CD14-positive monocyte (primary cell): ENCODE results near the gene POLR2L. TPM values are rescaled to one million over a fixed set of nuclear protein-coding genes. Genes with fewer than 3 reads are reported as not detected.

Source experiments
- DNase-seq, 3 donors: peaks; one replicate each; pipeline ENCODE4 v3.0.0-alpha.2; 2011 to 2022
- H2AFZ ChIP-seq: 2 replicates; pipeline ENCODE4 v1.6.0; 2012; ENCODE audit warnings: mild to moderate bottlenecking, low read depth, low read length, inconsistent platforms; ENCODE audit not compliant: insufficient read depth, poor library complexity, severe bottlenecking
- H3K27ac ChIP-seq, 2 donors: 1 replicate in 1 of 2; 2 replicates in 1 of 2; pipeline ENCODE4 v1.5.1; 2012 to 2013; ENCODE audit warnings: low read length in 2 of 2, control low read depth in 1 of 2, inconsistent platforms in 1 of 2, low read depth in 1 of 2, mild to moderate bottlenecking in 1 of 2
- H3K27me3 ChIP-seq, 2 donors: one replicate each; pipeline versions ENCODE4 v1.6.0 to v1.6.1; 2011 to 2013; ENCODE audit warnings: low read length in 2 of 2; ENCODE audit not compliant: control insufficient read depth in 2 of 2, insufficient read depth in 2 of 2
- H3K36me3 ChIP-seq, 2 donors: replicated peaks in 1 of 2; 1 replicate in 1 of 2; 2 replicates in 1 of 2; pipeline versions ENCODE4 v1.5.1 to v1.6.1; 2012 to 2013; ENCODE audit warnings: low read length in 2 of 2, control low read depth in 1 of 2, inconsistent platforms in 1 of 2, mild to moderate bottlenecking in 1 of 2; ENCODE audit not compliant: insufficient read depth in 2 of 2, control insufficient read depth in 1 of 2
- H3K4me1 ChIP-seq, 2 donors: 1 replicate in 1 of 2; 2 replicates in 1 of 2; pipeline versions ENCODE4 v1.5.1 to v1.6.1; 2012 to 2013; ENCODE audit warnings: low read length in 2 of 2, control low read depth in 1 of 2, inconsistent platforms in 1 of 2, mild to moderate bottlenecking in 1 of 2, moderate library complexity in 1 of 2; ENCODE audit not compliant: insufficient read depth in 2 of 2, control insufficient read depth in 1 of 2
- H3K4me2 ChIP-seq: replicated peaks from 2 replicates; pipeline ENCODE3; 2012; ENCODE audit warnings: low read length, moderate library complexity, mild to moderate bottlenecking; ENCODE audit not compliant: poor library complexity, severe bottlenecking; ENCODE audit errors: extremely low read depth
- H3K4me3 ChIP-seq, 3 experiments: fragments of 200-600 bp in 1 of 3; sonication (generic) in 1 of 3; replicated peaks in 1 of 3; 1 replicate in 2 of 3; 2 replicates in 1 of 3; pipeline ENCODE4 v1.5.1; 2011 to 2013; ENCODE audit warnings: low read length in 3 of 3, mild to moderate bottlenecking in 3 of 3, control low read depth in 2 of 3, low read depth in 2 of 3, inconsistent platforms in 1 of 3, moderate library complexity in 1 of 3
- H3K79me2 ChIP-seq: 2 replicates; pipeline ENCODE4 v1.6.0; 2012; ENCODE audit warnings: mild to moderate bottlenecking, control low read depth, inconsistent platforms, low read length, moderate library complexity; ENCODE audit not compliant: insufficient read depth
- H3K9ac ChIP-seq: 2 replicates; pipeline ENCODE4 v1.6.0; 2017; ENCODE audit warnings: low read length, mild to moderate bottlenecking; ENCODE audit not compliant: insufficient read depth, poor library complexity, severe bottlenecking
- H3K9me3 ChIP-seq, 2 donors: replicated peaks in 1 of 2; 1 replicate in 1 of 2; 2 replicates in 1 of 2; pipeline versions ENCODE4 v1.5.1 to v1.6.1; 2012 to 2013; ENCODE audit warnings: low read length in 2 of 2, control low read depth in 1 of 2; ENCODE audit not compliant: control insufficient read depth in 1 of 2, insufficient read depth in 1 of 2
- H4K20me1 ChIP-seq: 2 replicates; pipeline ENCODE4 v1.6.0; 2012; ENCODE audit warnings: mild to moderate bottlenecking, low read length, control low read depth, moderate library complexity; ENCODE audit not compliant: insufficient read depth
- H3K27ac Mint-ChIP-seq, 7 donors: one replicate each; pipeline ENCODE4 v1.8.0; 2020; ENCODE audit warnings: mild to moderate bottlenecking in 7 of 7, mixed read lengths in 7 of 7, moderate library complexity in 6 of 7, inconsistent platforms in 2 of 7
- H3K27me3 Mint-ChIP-seq, 3 donors: one replicate each; pipeline ENCODE4 v1.8.0; 2021 to 2022; ENCODE audit warnings: low read depth in 3 of 3, mild to moderate bottlenecking in 3 of 3, mixed read lengths in 3 of 3, moderate library complexity in 3 of 3, inconsistent platforms in 1 of 3
- H3K36me3 Mint-ChIP-seq, 2 donors: one replicate each; pipeline ENCODE4 v1.8.0; 2020; ENCODE audit warnings: mixed read lengths in 2 of 2, inconsistent platforms in 1 of 2, mild to moderate bottlenecking in 1 of 2
- H3K4me1 Mint-ChIP-seq: one replicate; pipeline ENCODE4 v1.8.0; 2020; ENCODE audit warnings: mild to moderate bottlenecking, mixed read lengths
- H3K4me3 Mint-ChIP-seq, 2 donors: one replicate each; pipeline ENCODE4 v1.8.0; 2020; ENCODE audit warnings: mild to moderate bottlenecking in 2 of 2, mixed read lengths in 2 of 2, moderate library complexity in 1 of 2
- H3K9me3 Mint-ChIP-seq, 7 donors: one replicate each; pipeline ENCODE4 v1.8.0; 2020 to 2022; ENCODE audit warnings: mixed read lengths in 7 of 7, mild to moderate bottlenecking in 6 of 7, moderate library complexity in 6 of 7, inconsistent platforms in 2 of 7
- CTCF ChIP-seq: fragments of 200-600 bp; IDR thresholded peaks from one replicate; pipeline ENCODE4 v1.8.0; 2022; ENCODE audit warnings: antibody characterized with exemption, mild to moderate bottlenecking
- WGBS: methylation state at CpG from one replicate; pipeline ENCODE4 v1.1.5; 2013; ENCODE audit warnings: missing lambda C conversion rate; ENCODE audit not compliant: insufficient coverage; 5-methylcytosine and 5-hydroxymethylcytosine counted together
- intact Hi-C, 2 donors: fragments of 100-400 bp; cut with micrococcal nuclease; formaldehyde crosslinking; loops; one replicate each; pipeline versions ENCODE4 v1.15.0 to v1.15.1; 2023
- polyA plus RNA-seq, 3 donors: library from polyadenylated mRNA; depleted of rRNA in 1 of 3; unstranded in 2 of 3; stranded (reverse) in 1 of 3; fragments of 300-500 nt in 2 of 3; fragments of >200 nt in 1 of 3; fragmentation: Illumina TruSeq in 2 of 3; gene quantifications; 1 replicate in 2 of 3; 2 replicates in 1 of 3; pipeline ENCODE4 v1.2.3, GENCODE V29; 2012 to 2021

Gene POLR2L
- polyA plus RNA-seq, 3 donors: 93.9 to 133 (median 110) TPM

- H3K36me3 Mint-ChIP-seq: peaks cover 6 to 10% of the 10 kb centered on the region in 2 donors
- peaks cover 84 to 95% of the 10 kb centered on the region in 2 donors for H3K4me1 ChIP-seq
- peaks cover 47 to 80% (median 51%) of the 10 kb centered on the region in 3 donors for H3K27me3 Mint-ChIP-seq
- peak in 1 of 3 donors; percentile 38 for DNase-seq
- no peaks in the 10 kb centered on the region for H3K9me3 ChIP-seq
- H3K4me2 ChIP-seq: peak overlapping the region; percentile 89
- peak overlapping the region; percentile 54 for H2AFZ ChIP-seq
- intact Hi-C loops: no loop called here
- peaks cover 21% of the 10 kb centered on the region for H3K79me2 ChIP-seq
- H3K4me1 Mint-ChIP-seq: peaks cover 71% of the 10 kb centered on the region
- no peak for TF ChIP-seq CTCF
- H3K27ac ChIP-seq: no peak overlapping the region
- H3K36me3 ChIP-seq: peaks cover under 1 to 4% of the 10 kb centered on the region in 2 donors
- H3K4me3 Mint-ChIP-seq: peak overlapping the region; percentile 78 to 92
- peaks cover 0 to 21% (median 1%) of the 10 kb centered on the region in 7 donors for H3K9me3 Mint-ChIP-seq
- 1% methylated on average over 67 of the region's 78 CpGs for WGBS
- H4K20me1 ChIP-seq: peaks cover 50% of the 10 kb centered on the region
- H3K4me3 ChIP-seq: peak overlapping the region in 1 of 3 experiments; percentile 77
- peaks cover 10 to 65% of the 10 kb centered on the region in 2 donors for H3K27me3 ChIP-seq
- H3K27ac Mint-ChIP-seq: peak overlapping the region in 1 of 7 donors; percentile 24
- peak overlapping the region; percentile 31 for H3K9ac ChIP-seq
Measured at GRCh38 chr11:830295-831117, 11.8 kb downstream of the POLR2L start.

GRCh38 chr11:829847-830294 is 12.5 kb downstream of the POLR2L start:
- peaks cover 47 to 74% (median 52%) of the 10 kb centered on the region in 3 donors for H3K27me3 Mint-ChIP-seq

More at GRCh38 chr11:829847-830294, 12.5 kb downstream of the POLR2L start:
- Histone ChIP-seq H3K4me2 (peak overlapping the region; percentile 89), H3K36me3 (peaks cover 6 to 10% of the 10 kb centered on the region in 2 donors), H3K27me3 (peaks cover 10 to 61% of the 10 kb centered on the region in 2 donors), H3K9me3 (no peaks in the 10 kb centered on the region), H3K4me1 (peaks cover 82 to 94% of the 10 kb centered on the region in 2 donors), H4K20me1 (peaks cover 50% of the 10 kb centered on the region), H3K27ac (no peak overlapping the region), H3K79me2 (peaks cover 18% of the 10 kb centered on the region), H2AFZ (peak overlapping the region; percentile 54), H3K4me3 (peak overlapping the region; percentile 29 to 77 (median 43)), H3K9ac (peak overlapping the region; percentile 31)
- Mint-ChIP-seq H3K4me1 (peaks cover 70% of the 10 kb centered on the region), H3K36me3 (peaks cover 12 to 17% of the 10 kb centered on the region in 2 donors), H3K9me3 (peaks cover 0 to 18% (median 1%) of the 10 kb centered on the region in 7 donors), H3K27ac (no peak overlapping the region), H3K4me3 (peak overlapping the region; percentile 78 to 92)
- no peak for DNase-seq
- under 1% methylated on average over 39 of the region's 39 CpGs for WGBS
- intact Hi-C loops: no loop called here
- no peak for TF ChIP-seq CTCF
